WTC11 (cell line): Measurements from ENCODE around the gene HVCN1. TPM values are rescaled to one million over a fixed set of nuclear protein-coding genes. Genes with fewer than 3 reads are reported as not detected.

ENCODE experiments used
- ATAC-seq: fragments of 200-7000 bp; cut with Tn5 transposase; 2 replicates; pipeline ENCODE4 v1.10.0; 2021; ENCODE audit warnings: mild to moderate bottlenecking, moderate library complexity
- CTCF ChIA-PET: fragments of 300-600 bp; sonication (Branson Sonifier 250); formaldehyde crosslinking; loops from one replicate; lab custom pipeline; 2021; ENCODE audit warnings: antibody characterized with exemption; lab: Charles Lee
- POLR2A ChIA-PET: fragments of 350-600 bp; sonication (Branson Sonifier 250); formaldehyde crosslinking; loops from one replicate; lab custom pipeline; 2021; ENCODE audit warnings: antibody characterized with exemption; lab: Charles Lee
- DNase-seq: peaks from one replicate; pipeline ENCODE4 v3.0.0; 2021; ENCODE audit warnings: low spot score
- H3K27ac Mint-ChIP-seq: 2 replicates; pipeline ENCODE4 v1.8.0; 2021; ENCODE audit warnings: mixed read lengths
- H3K27me3 Mint-ChIP-seq: 2 replicates; pipeline ENCODE4 v1.8.0; 2021; ENCODE audit warnings: low read depth, mild to moderate bottlenecking, moderate library complexity, mixed read lengths
- H3K36me3 Mint-ChIP-seq: 2 replicates; pipeline ENCODE4 v1.8.0; 2021; ENCODE audit warnings: mixed read lengths
- H3K4me1 Mint-ChIP-seq: 2 replicates; pipeline ENCODE4 v1.8.0; 2022; ENCODE audit warnings: mixed read lengths
- H3K4me3 Mint-ChIP-seq: 2 replicates; pipeline ENCODE4 v1.8.0; 2021; ENCODE audit warnings: mild to moderate bottlenecking, moderate library complexity, mixed read lengths
- H3K9me3 Mint-ChIP-seq: 2 replicates; pipeline ENCODE4 v1.8.0; 2021; ENCODE audit warnings: mixed read lengths
- ATF2 ChIP-seq: sonication (generic); formaldehyde crosslinking; IDR thresholded peaks from 2 replicates; pipeline ENCODE4 v1.8.1; 2022; ENCODE audit warnings: low read depth, missing genetic modification reagents, borderline replicate concordance
- CBFB ChIP-seq: sonication (generic); formaldehyde crosslinking; IDR thresholded peaks from 2 replicates; pipeline ENCODE4 v1.8.1; 2022; ENCODE audit warnings: mild to moderate bottlenecking, low read depth, missing genetic modification reagents
- E2F1 ChIP-seq: sonication (generic); formaldehyde crosslinking; IDR thresholded peaks from 2 replicates; pipeline ENCODE4 v1.8.0; 2022; ENCODE audit warnings: mild to moderate bottlenecking, missing genetic modification reagents
- EMX1 ChIP-seq: fragments of 250-450 bp; sonication (Bioruptor Pico); IDR thresholded peaks from 2 replicates; pipeline ENCODE4 v1.8.0; 2021; ENCODE audit warnings: mild to moderate bottlenecking
- FOXP1 ChIP-seq: sonication (generic); formaldehyde crosslinking; IDR thresholded peaks from 2 replicates; pipeline ENCODE4 v1.8.0; 2022; ENCODE audit warnings: missing genetic modification reagents, mild to moderate bottlenecking, moderate library complexity, borderline replicate concordance
- JUN ChIP-seq: sonication (generic); formaldehyde crosslinking; IDR thresholded peaks from 2 replicates; pipeline ENCODE4 v1.8.0; 2023; ENCODE audit warnings: mild to moderate bottlenecking, missing genetic modification reagents
- MLX ChIP-seq: sonication (generic); formaldehyde crosslinking; IDR thresholded peaks from 2 replicates; pipeline ENCODE4 v1.8.1; 2023; ENCODE audit warnings: mild to moderate bottlenecking, missing genetic modification reagents, moderate library complexity
- NFATC4 ChIP-seq: fragments of 250-450 bp; sonication (Bioruptor Pico); IDR thresholded peaks from 2 replicates; pipeline ENCODE4 v1.9.0; 2021; ENCODE audit warnings: mild to moderate bottlenecking
- NFE2L1 ChIP-seq: sonication (generic); formaldehyde crosslinking; IDR thresholded peaks from 2 replicates; pipeline ENCODE4 v1.8.1; 2023; ENCODE audit warnings: missing genetic modification reagents
- NR1H2 ChIP-seq: sonication (generic); formaldehyde crosslinking; IDR thresholded peaks from 2 replicates; pipeline ENCODE4 v1.9.0; 2021; ENCODE audit warnings: mild to moderate bottlenecking, moderate library complexity, missing genetic modification reagents
- SMAD4 ChIP-seq: sonication (generic); formaldehyde crosslinking; IDR thresholded peaks from 2 replicates; pipeline ENCODE4 v1.8.0; 2022; ENCODE audit warnings: mild to moderate bottlenecking, missing genetic modification reagents
- SP1 ChIP-seq: sonication (generic); formaldehyde crosslinking; conservative IDR thresholded peaks from 2 replicates; pipeline ENCODE4 v1.8.1; 2022; ENCODE audit warnings: missing genetic modification reagents
- USF1 ChIP-seq: sonication (generic); formaldehyde crosslinking; IDR thresholded peaks from 2 replicates; pipeline ENCODE4 v1.8.0; 2022; ENCODE audit warnings: mild to moderate bottlenecking, missing genetic modification reagents
- ZNF121 ChIP-seq: sonication (generic); formaldehyde crosslinking; IDR thresholded peaks from 2 replicates; pipeline ENCODE4 v1.8.0; 2023; ENCODE audit warnings: missing genetic modification reagents
- ZNF532 ChIP-seq: fragments of 250-450 bp; sonication (Bioruptor Pico); IDR thresholded peaks from 2 replicates; pipeline ENCODE4 v1.9.0; 2021; ENCODE audit warnings: mild to moderate bottlenecking, borderline replicate concordance
- total RNA-seq: library from RNA; stranded (reverse); gene quantifications from 3 replicates; pipeline ENCODE4 v1.2.3, GENCODE V29; 2021

HVCN1 gene
- total RNA-seq, 1 experiment from 2014 or later, result 5.7 TPM

GRCh38 chr12:110613771-110614684 lies 74.9 kb downstream of the HVCN1 start, which contains the start of gene TCTN1 (continued):
- TF ChIP-seq ZNF532 (CRISPR knock-in tag) (no peak), EMX1 (no peak), E2F1 (CRISPR knock-in tag) (no peak), CBFB (no peak), ATF2 (CRISPR knock-in tag) (no peak), FOXP1 (CRISPR knock-in tag) (peak; percentile 77; the same call in 1 of the 2 replicates), NFATC4 (CRISPR knock-in tag) (no peak), NR1H2 (CRISPR knock-in tag) (no peak), NFE2L1 (CRISPR knock-in tag) (no peak), USF1 (CRISPR knock-in tag) (no peak), MLX (no peak), JUN (no peak), SMAD4 (CRISPR knock-in tag) (no peak)

GRCh38 chr12:110613071-110613770 lies 75.7 kb downstream of the HVCN1 start:
- TF ChIP-seq SP1 (CRISPR knock-in tag) (no peak), ZNF121 (peak; percentile 62; the same call in 1 of the 2 replicates)
- Mint-ChIP-seq H3K4me1 (no peaks in the 10 kb centered on the region), H3K27ac (no peak overlapping the region), H3K27me3 (peaks cover 4% of the 10 kb centered on the region), H3K4me3 (peak overlapping the region; percentile 76), H3K9me3 (no peaks in the 10 kb centered on the region), H3K36me3 (no peaks in the 10 kb centered on the region)
- ATAC-seq, result peak; percentile 22
- ChIA-PET POLR2A (no interaction called here), CTCF (interaction anchor here (0.6 to 1.6 kb wide), 7 partner anchors 13 to 334 kb away, joined by 3 to 7 read pairs (median 6); partner anchors contain the start of genes ARPC3, FAM216A and GPN3)
- DNase-seq, result no peak
